Measurements from ENCODE around the gene STMP1. TPM values are rescaled to one million over a fixed set of nuclear protein-coding genes. Genes with fewer than 3 reads are reported as not detected.

STMP1 gene
- total and polyA plus RNA-seq, 2 of the 8 experiments (the other 6 are each of a cell fraction or from before 2014, with no cell fraction given) = 22.7 to 36.7 TPM

- TF ChIP-seq TBP (IDR thresholded peaks at IDR 0.05; ENCODE audit: low read depth, low read length) (no peak), TAF1 (IDR thresholded peaks at IDR 0.05; ENCODE audit: low read depth, low read length) (no peak), EGR1 (IDR thresholded peaks at IDR 0.05; ENCODE audit: borderline replicate concordance, low read depth, low read length) (no peak), JUN (IDR thresholded peaks at IDR 0.05; ENCODE audit: low read depth, low read length) (no peak), SP2 (IDR thresholded peaks at IDR 0.05; ENCODE audit: low read length) (no peak), GTF2F1 (IDR thresholded peaks at IDR 0.05; ENCODE audit: borderline replicate concordance, low read depth, low read length) (no peak), SIN3A (conservative IDR thresholded peaks at IDR 0.05 in 1 of 2, IDR thresholded peaks at IDR 0.05 in 1 of 2; ENCODE audit: low read depth in 1 of 2, low read length in 2 of 2) (no peak)
Measured at GRCh38 chr7:135716677-135717238, 54.4 kb downstream of the STMP1 start (continued).

All from H1 (cell line).